Measurements from ENCODE around the gene ARMH2.
A peak's percentile ranks its signal among the peaks of the same experiment; 100 is the strongest.

Gene ARMH2

GRCh38 chr6:24778878-24779277 is 19.8 kb downstream of the ARMH2 start:
- H3K4me3 ChIP-seq (replicated peaks; ENCODE audit: low read depth, low read length): no peak overlapping the region
- no peak for DNase-seq (ENCODE audit: low read depth)
- no peak for TF ChIP-seq CTCF (IDR thresholded peaks at IDR 0.05; ENCODE audit: low read length, missing control alignments)

DNA sequence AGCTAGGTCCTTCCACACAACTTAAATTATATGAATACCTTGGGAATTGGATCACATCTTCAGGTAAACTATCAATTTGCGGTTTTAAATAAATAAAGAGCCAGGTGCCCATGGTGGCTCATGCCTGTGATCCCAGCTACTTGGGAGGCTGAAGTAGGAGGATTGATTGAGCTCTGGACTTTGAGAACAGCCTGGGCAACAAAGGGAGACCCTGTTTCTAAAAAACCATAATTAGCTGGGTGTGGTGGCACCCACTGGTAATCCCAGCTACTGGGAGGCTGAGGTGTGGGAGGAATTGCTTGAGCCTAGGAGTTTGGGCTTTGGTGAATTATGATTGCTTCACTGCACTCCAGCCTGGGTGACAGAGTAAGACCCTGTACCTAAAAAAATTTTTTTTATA is 20.6 kb downstream of the ARMH2 start:
- no peak for DNase-seq (ENCODE audit: low read depth)
- TF ChIP-seq CTCF (IDR thresholded peaks at IDR 0.05; ENCODE audit: low read length, missing control alignments): no peak
- no peak overlapping the region for H3K4me3 ChIP-seq (replicated peaks; ENCODE audit: low read depth, low read length)

DNA sequence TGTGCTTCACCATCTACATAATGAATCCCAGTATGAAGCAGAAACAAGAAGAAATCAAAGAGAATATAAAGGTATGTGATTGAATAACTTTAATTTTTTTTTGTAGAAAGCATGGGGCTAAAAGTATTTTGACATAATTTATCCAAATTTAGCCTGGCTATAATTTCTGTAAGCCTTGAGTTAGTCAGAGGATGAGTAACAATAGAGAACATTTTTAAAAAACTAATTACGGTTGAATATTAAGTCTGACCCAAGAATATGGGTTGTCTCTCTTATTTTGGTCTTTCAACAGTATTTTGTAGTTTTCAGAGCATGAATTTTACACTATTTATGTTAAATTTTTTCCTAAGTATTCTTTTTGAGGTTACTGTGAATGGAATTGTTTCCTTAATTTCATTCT is 21.5 kb downstream of the ARMH2 start:
- TF ChIP-seq CTCF (IDR thresholded peaks at IDR 0.05; ENCODE audit: low read length, missing control alignments): no peak
- peak overlapping the region; percentile 100 for H3K4me3 ChIP-seq (replicated peaks; ENCODE audit: low read depth, low read length)
- DNase-seq (ENCODE audit: low read depth): no peak

DNA sequence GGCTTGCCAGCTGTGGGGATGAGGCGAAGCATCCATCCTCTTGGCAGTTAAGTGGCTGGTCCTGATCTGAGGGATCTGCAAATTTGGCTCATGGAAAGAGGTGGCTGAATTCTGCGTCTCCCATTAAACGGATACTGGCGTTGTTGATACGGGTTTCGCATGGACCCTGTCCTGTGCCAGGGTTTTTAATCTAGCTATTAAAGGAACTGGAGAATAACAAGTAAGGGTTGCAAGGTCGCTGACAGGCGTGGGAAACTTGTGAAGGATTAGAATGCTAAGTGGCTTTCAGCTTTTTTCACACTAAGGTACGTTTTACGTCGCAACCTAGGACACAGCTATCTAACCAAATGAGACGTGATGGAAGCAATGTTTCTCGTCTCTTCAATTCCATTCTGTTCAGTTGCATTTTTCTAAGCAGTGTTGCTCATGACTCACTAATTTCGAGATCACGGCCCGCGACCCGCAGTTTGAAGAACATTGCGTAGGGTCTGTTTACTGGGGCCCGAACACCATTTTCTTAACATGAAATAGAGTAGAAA is 23.1 kb downstream of the ARMH2 start:
- H3K4me3 ChIP-seq (replicated peaks; ENCODE audit: low read depth, low read length): peak overlapping the region; percentile 100
- TF ChIP-seq CTCF (IDR thresholded peaks at IDR 0.05; ENCODE audit: low read length, missing control alignments): no peak
- DNase-seq (ENCODE audit: low read depth): peak; percentile 65

DNA sequence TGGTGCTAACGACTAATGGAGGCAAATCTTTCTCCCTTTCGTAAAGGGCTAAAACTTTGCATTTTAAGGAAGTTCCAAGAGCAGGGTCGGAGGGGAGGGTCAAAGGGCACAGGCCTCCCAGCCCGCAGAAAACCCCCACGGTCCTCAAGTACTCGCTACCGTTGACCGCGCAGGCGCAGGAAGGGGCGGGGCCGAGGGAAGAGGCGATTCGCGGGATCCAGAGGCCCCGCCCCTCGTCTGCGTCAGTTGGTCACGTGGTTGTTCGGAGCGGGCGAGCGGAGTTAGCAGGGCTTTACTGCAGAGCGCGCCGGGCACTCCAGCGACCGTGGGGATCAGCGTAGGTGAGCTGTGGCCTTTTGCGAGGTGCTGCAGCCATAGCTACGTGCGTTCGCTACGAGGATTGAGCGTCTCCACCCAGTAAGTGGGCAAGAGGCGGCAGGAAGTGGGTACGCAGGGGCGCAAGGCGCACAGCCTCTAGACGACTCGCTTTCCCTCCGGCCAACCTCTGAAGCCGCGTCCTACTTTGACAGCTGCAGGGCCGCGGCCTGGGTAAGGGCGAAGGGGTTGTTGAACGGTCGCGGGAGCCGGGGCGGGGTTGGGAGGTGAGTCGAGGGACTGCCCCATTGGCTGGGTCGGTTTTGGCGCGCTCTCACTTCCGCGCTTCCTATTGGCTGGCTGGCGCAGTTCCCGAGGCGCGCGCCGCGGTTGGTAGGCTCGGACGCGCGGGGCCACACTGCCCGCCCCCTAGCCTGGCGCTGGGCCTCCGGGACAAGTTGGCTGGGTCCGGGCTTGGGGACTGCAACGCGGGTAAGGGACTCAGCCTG is 23.8 kb downstream of the ARMH2 start, which contains the start of gene GMNN:
GMNN (plus strand) TSS at position 242 of the 824 bp plus-strand sequence. CDS start 2,310 bp downstream, outside the sequence.
- DNase-seq (ENCODE audit: low read depth): peak; percentile 94
- H3K4me3 ChIP-seq (replicated peaks; ENCODE audit: low read depth, low read length): peak within 1 kb of the TSS; percentile 100
- no peak for TF ChIP-seq CTCF (IDR thresholded peaks at IDR 0.05; ENCODE audit: low read length, missing control alignments)

GRCh38 chr6:24768361-24768760 is 30.4 kb downstream of the ARMH2 start:
- H3K4me3 ChIP-seq (replicated peaks; ENCODE audit: low read depth, low read length): no peak overlapping the region
- DNase-seq (ENCODE audit: low read depth): peak; percentile 27
- no peak for TF ChIP-seq CTCF (IDR thresholded peaks at IDR 0.05; ENCODE audit: low read length, missing control alignments)

Data from fibroblast of pulmonary artery (primary cell).